GM12878 (cell line): ENCODE results near the gene DCAF8. TPM values are rescaled to one million over a fixed set of nuclear protein-coding genes. Genes with fewer than 3 reads are reported as not detected.

Source experiments
- ATAC-seq: fragments of 200-7000 bp; cut with Tn5 transposase; 3 replicates; pipeline ENCODE4 v1.9.1; 2020; ENCODE audit warnings: mild to moderate bottlenecking, moderate library complexity
- BruUV-seq: library from RNA; stranded (reverse); fragments of 400-500 nt; replicated peaks from 2 replicates; lab custom pipeline; 2021; lab: Mats Ljungman, UMichigan
- CTCF ChIA-PET: fragments of 300-600 bp; sonication (Branson Sonifier 250); formaldehyde crosslinking; extraction: SDS; loops from one replicate; lab custom pipeline; 2021; ENCODE audit warnings: inconsistent platforms; lab: Yijun Ruan, JAX
- POLR2A ChIA-PET: fragments of 350-600 bp; formaldehyde crosslinking; extraction: SDS; loops from one replicate; lab custom pipeline; 2021; ENCODE audit warnings: inconsistent platforms; lab: Charles Lee
- RAD21 ChIA-PET: fragments of 300-600 bp; sonication (Branson Sonifier 250); formaldehyde crosslinking; loops from one replicate; lab custom pipeline; 2023; ENCODE audit warnings: antibody characterized with exemption; ENCODE audit not compliant: unreplicated experiment; lab: Charles Lee
- SMC1A ChIA-PET: fragments of 300-600 bp; sonication (Branson Sonifier 250); formaldehyde crosslinking; loops from one replicate; lab custom pipeline; 2023; ENCODE audit not compliant: unreplicated experiment, uncharacterized antibody; lab: Charles Lee
- DNase-seq: peaks from one replicate; pipeline ENCODE4 v3.0.0-alpha.2; 2011; ENCODE audit warnings: low read depth, low spot score
- FAIRE-seq: peaks from 3 replicates; lab custom pipeline; 2011; peaks lifted over from hg19 to GRCh38; lab: Jason Lieb, UNC
- H2AFZ ChIP-seq: 2 replicates; pipeline ENCODE4 v1.6.0; 2011; ENCODE audit warnings: low read depth, low read length, control low read depth; ENCODE audit not compliant: control insufficient read depth
- H3K27ac ChIP-seq: 2 replicates; pipeline ENCODE4 v1.5.1; 2011; ENCODE audit warnings: control low read depth; ENCODE audit not compliant: control insufficient read depth, insufficient read depth
- H3K27me3 ChIP-seq, 2 experiments: replicated peaks in 1 of 2; 2 replicates each; pipeline versions ENCODE4 v1.6.0 to v1.6.1; 2011; ENCODE audit warnings: low read length in 1 of 2; ENCODE audit not compliant: control insufficient read depth in 2 of 2, insufficient read depth in 2 of 2
- H3K36me3 ChIP-seq, 2 experiments: 2 replicates each; pipeline ENCODE4 v1.5.1; 2011; ENCODE audit warnings: low read length in 1 of 2; ENCODE audit not compliant: control insufficient read depth in 2 of 2, insufficient read depth in 2 of 2
- H3K4me1 ChIP-seq: 2 replicates; pipeline ENCODE4 v1.6.1; 2011; ENCODE audit warnings: mild to moderate bottlenecking, low read length, moderate library complexity, mixed read lengths; ENCODE audit not compliant: control insufficient read depth, insufficient read depth
- H3K4me2 ChIP-seq: 2 replicates; pipeline ENCODE4 v1.6.0; 2011; ENCODE audit warnings: control low read depth; ENCODE audit not compliant: control insufficient read depth, insufficient read depth
- H3K4me3 ChIP-seq: fragments of 200-600 bp; sonication (generic); 2 replicates; pipeline ENCODE4 v1.5.1; 2016
- H3K79me2 ChIP-seq: 2 replicates; pipeline ENCODE4 v1.6.0; 2011; ENCODE audit warnings: low read length; ENCODE audit not compliant: control insufficient read depth, insufficient read depth
- H3K9ac ChIP-seq: 2 replicates; pipeline ENCODE4 v1.8.0; 2011; ENCODE audit warnings: low read length, control low read depth, mixed read lengths; ENCODE audit not compliant: control insufficient read depth, insufficient read depth
- H3K9me3 ChIP-seq: replicated peaks from 3 replicates; pipeline ENCODE4 v1.5.1; 2011; ENCODE audit warnings: mild to moderate bottlenecking, low read length; ENCODE audit not compliant: control insufficient read depth, insufficient read depth
- H4K20me1 ChIP-seq: 2 replicates; pipeline ENCODE4 v1.6.0; 2011; ENCODE audit not compliant: control insufficient read depth, insufficient read depth
- CEBPB ChIP-seq, 2 experiments: fragments of 150-350 bp in 1 of 2; IDR thresholded peaks; 2 replicates each; pipeline ENCODE4 v1.6.1; 2012 to 2014; ENCODE audit warnings: low read depth in 2 of 2, low read length in 2 of 2, borderline replicate concordance in 1 of 2, inconsistent platforms in 1 of 2
- FOXK2 ChIP-seq: fragments of 450-650 bp; IDR thresholded peaks from 2 replicates; pipeline ENCODE4 v1.6.1; 2017; ENCODE audit warnings: mild to moderate bottlenecking, moderate library complexity
- RCOR1 ChIP-seq: conservative IDR thresholded peaks from 2 replicates; pipeline ENCODE4 v1.6.1; 2012; ENCODE audit warnings: low read depth, low read length, improper control_type of control experiment
- WGBS: methylation state at CpG from one replicate; pipeline ENCODE4 v1.1.6; 2016; ENCODE audit warnings: low lambda C conversion rate; ENCODE audit not compliant: insufficient replicate concordance, insufficient coverage; ENCODE audit errors: missing lambda C conversion rate; 5-methylcytosine and 5-hydroxymethylcytosine counted together
- in situ Hi-C: fragments of 300-500 bp; cut with MboI; formaldehyde crosslinking; loops from 9 replicates; pipeline ENCODE4 v1.14.3; 2018; ENCODE audit warnings: mixed read lengths
- intact Hi-C: fragments of 100-400 bp; cut with micrococcal nuclease; formaldehyde crosslinking; loops from one replicate; pipeline ENCODE4 v1.14.2; 2022; ENCODE audit not compliant: unreplicated experiment
- polyA plus RNA-seq, 11 experiments: library from polyadenylated mRNA; depleted of rRNA in 4 of 11; unstranded in 6 of 11; stranded (reverse) in 5 of 11; fragments of >200 nt; fragmentation: Nextera tagmentation in 4 of 11; fragmentation: Illumina TruSeq in 1 of 11; extraction: Ambion mirVana in 4 of 11; extraction: Trizol in 1 of 11; gene quantifications; 1 replicate in 1 of 11; 2 replicates in 10 of 11; pipeline versions ENCODE4 v1.2.1 to v1.2.3, GENCODE V29; 2011 to 2016; ENCODE audit warnings: inconsistent platforms in 2 of 11, missing spikeins in 2 of 11, low read depth in 1 of 11
- total RNA-seq, 4 experiments: library from RNA; depleted of rRNA in 3 of 4; stranded (reverse); fragments of >200 nt in 3 of 4; fragmentation: Illumina TruSeq in 1 of 4; extraction: Trizol in 1 of 4; gene quantifications; 2 replicates each; pipeline versions ENCODE4 v1.2.1 to v1.2.3, GENCODE V29; 2013 to 2021
- TF ChIP-seq, protein P1 (sequence below): fragments of 450-650 bp; IDR thresholded peaks from 2 replicates; pipeline ENCODE4 v1.6.1; 2017; ENCODE audit warnings: low read depth, mild to moderate bottlenecking, moderate library complexity
- TF ChIP-seq, protein P2 (sequence below): IDR thresholded peaks from 2 replicates; pipeline ENCODE4 v1.6.1; 2011; ENCODE audit warnings: borderline replicate concordance, low read depth, mild to moderate bottlenecking, moderate library complexity, mixed read lengths, low read length; ENCODE audit not compliant: insufficient read depth; ENCODE audit errors: extremely low read length

Gene DCAF8
- total and polyA plus RNA-seq, 10 of the 15 experiments (the other 5 are each of a cell fraction or from before 2014, with no cell fraction given) = 10.4 to 152 (median 84.6) TPM

DNA sequence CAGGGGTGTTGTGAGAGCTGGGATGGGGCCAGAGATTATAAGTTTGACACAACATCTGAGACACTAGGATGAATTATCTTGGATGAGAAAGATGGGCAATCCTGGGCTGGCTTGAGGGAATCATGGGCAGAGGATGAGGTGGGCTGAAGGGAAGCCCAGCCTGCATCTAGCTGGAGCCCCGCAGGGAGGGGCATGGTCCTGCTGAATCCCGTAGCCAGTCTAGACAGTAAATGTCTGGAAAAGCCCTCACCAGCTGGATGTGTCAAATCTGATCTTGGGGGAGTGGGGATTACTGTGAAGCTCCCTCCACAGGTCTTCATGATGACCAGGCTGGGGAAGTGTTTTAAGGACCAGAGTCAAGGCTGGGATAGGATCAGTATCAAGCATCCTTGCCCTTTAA is 75.6 kb downstream of the DCAF8 start:
- no peak overlapping the region for H3K9ac ChIP-seq
- H4K20me1 ChIP-seq = no peaks in the 10 kb centered on the region
- H2AFZ ChIP-seq = no peak overlapping the region
- no peaks in the 10 kb centered on the region for H3K36me3 ChIP-seq
- H3K4me1 ChIP-seq = peaks cover 4% of the 10 kb centered on the region; the same call in 1 of the 2 replicates
- no peaks in the 10 kb centered on the region for H3K9me3 ChIP-seq
- no peak for TF ChIP-seq RCOR1
- no peak for TF ChIP-seq CEBPB (IDR thresholded peaks at IDR 0.05; ENCODE audit: borderline replicate concordance in 1 of 2, low read depth in 2 of 2, low read length in 2 of 2)
- TF ChIP-seq, protein P1, sequence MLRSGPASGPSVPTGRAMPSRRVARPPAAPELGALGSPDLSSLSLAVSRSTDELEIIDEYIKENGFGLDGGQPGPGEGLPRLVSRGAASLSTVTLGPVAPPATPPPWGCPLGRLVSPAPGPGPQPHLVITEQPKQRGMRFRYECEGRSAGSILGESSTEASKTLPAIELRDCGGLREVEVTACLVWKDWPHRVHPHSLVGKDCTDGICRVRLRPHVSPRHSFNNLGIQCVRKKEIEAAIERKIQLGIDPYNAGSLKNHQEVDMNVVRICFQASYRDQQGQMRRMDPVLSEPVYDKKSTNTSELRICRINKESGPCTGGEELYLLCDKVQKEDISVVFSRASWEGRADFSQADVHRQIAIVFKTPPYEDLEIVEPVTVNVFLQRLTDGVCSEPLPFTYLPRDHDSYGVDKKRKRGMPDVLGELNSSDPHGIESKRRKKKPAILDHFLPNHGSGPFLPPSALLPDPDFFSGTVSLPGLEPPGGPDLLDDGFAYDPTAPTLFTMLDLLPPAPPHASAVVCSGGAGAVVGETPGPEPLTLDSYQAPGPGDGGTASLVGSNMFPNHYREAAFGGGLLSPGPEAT = no peak
- TF ChIP-seq, protein P2, sequence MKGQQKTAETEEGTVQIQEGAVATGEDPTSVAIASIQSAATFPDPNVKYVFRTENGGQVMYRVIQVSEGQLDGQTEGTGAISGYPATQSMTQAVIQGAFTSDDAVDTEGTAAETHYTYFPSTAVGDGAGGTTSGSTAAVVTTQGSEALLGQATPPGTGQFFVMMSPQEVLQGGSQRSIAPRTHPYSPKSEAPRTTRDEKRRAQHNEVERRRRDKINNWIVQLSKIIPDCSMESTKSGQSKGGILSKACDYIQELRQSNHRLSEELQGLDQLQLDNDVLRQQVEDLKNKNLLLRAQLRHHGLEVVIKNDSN = no peak
- no peak for TF ChIP-seq FOXK2
- no peak overlapping the region for H3K4me2 ChIP-seq
- ATAC-seq (no peak), DNase-seq (no peak), FAIRE-seq (no peak)
- ChIA-PET CTCF (interaction anchor here (0.7 to 8.7 kb wide), 8 partner anchors 18 to 190 kb away, joined by 3 to 273 read pairs (median 4); no protein-coding TSS in a partner anchor), POLR2A (no interaction called here), SMC1A (interaction anchor here (1.0 to 1.1 kb wide), 2 partner anchors 16 to 43 kb away, joined by 3 read pairs; no protein-coding TSS in a partner anchor), RAD21 (interaction anchor here (1.0 to 2.2 kb wide), 2 partner anchors 65 to 105 kb away, joined by 4 to 8 read pairs; no protein-coding TSS in a partner anchor)
- WGBS = 14% methylated on average over 2 of the region's 2 CpGs
- intact Hi-C loops (no loop called here), in situ Hi-C loops (no loop called here)
- no peaks in the 10 kb centered on the region for H3K79me2 ChIP-seq
- H3K27ac ChIP-seq = no peak overlapping the region
- no peak overlapping the region for H3K4me3 ChIP-seq
- BruUV-seq = no TSS peak
- H3K27me3 ChIP-seq = no peaks in the 10 kb centered on the region; a peak in 1 of 4 replicates
